Measurements from ENCODE around the gene HSD17B13. TPM values are rescaled to one million over a fixed set of nuclear protein-coding genes. Genes with fewer than 3 reads are reported as not detected.

Gene HSD17B13
- total and polyA plus RNA-seq, 12 donors: 0.14 to 0.88 (median 0.33) TPM; not detected in 2

GRCh38 chr4:87327136-87327535, 4.5 kb upstream of the HSD17B13 start:
- no peak for TF ChIP-seq POLR2A (IDR thresholded peaks at IDR 0.05)
- TF ChIP-seq CTCF (IDR thresholded peaks at IDR 0.05): no peak
- Histone ChIP-seq H3K36me3 (replicated peaks in 1 of 2) (no peaks in the 10 kb centered on the region), H3K27me3 (no peaks in the 10 kb centered on the region), H3K4me1 (replicated peaks in 1 of 2) (no peaks in the 10 kb centered on the region), H3K9me3 (replicated peaks in 1 of 3) (peaks cover 0 to 6% (median 0%) of the 10 kb centered on the region in 3 donors), H3K4me3 (no peak overlapping the region), H3K27ac (no peak overlapping the region)
- no peak for DNase-seq
- WGBS, 4 donors: 88 to 100% (median 92%) methylated on average over 1 of the region's 1 CpG
- intact Hi-C loops (cut with DNase I): no loop called here

GRCh38 chr4:87326460-87326859, 3.8 kb upstream of the HSD17B13 start:
- DNase-seq: no peak
- Histone ChIP-seq H3K36me3 (replicated peaks in 1 of 2) (no peaks in the 10 kb centered on the region), H3K9me3 (replicated peaks in 1 of 3) (peaks cover 0 to 1% (median 0%) of the 10 kb centered on the region in 3 donors), H3K27ac (no peak overlapping the region), H3K4me3 (no peak overlapping the region), H3K4me1 (replicated peaks in 1 of 2) (no peaks in the 10 kb centered on the region), H3K27me3 (no peaks in the 10 kb centered on the region)
- no peak for TF ChIP-seq POLR2A (IDR thresholded peaks at IDR 0.05)
- no peak for TF ChIP-seq CTCF (IDR thresholded peaks at IDR 0.05)
- intact Hi-C loops (cut with DNase I): no loop called here
- 62 to 66% (median 65%) methylated on average over 3 of the region's 3 CpGs for WGBS, 4 donors

GRCh38 chr4:87321888-87322287, 794 bp downstream of the HSD17B13 start:
- H3K27ac ChIP-seq: no peak overlapping the region

GRCh38 chr4:87317527-87317926, 5.2 kb downstream of the HSD17B13 start:
- intact Hi-C loops (cut with DNase I): no loop called here
- no peak overlapping the region for H3K4me3 ChIP-seq
- H3K4me1 ChIP-seq (replicated peaks in 1 of 2): no peaks in the 10 kb centered on the region
- WGBS, 4 donors: 43 to 85% (median 75%) methylated on average over 1 of the region's 1 CpG
- H3K27ac ChIP-seq: no peak overlapping the region
- no peak for TF ChIP-seq POLR2A (IDR thresholded peaks at IDR 0.05)
- no peak for TF ChIP-seq CTCF (IDR thresholded peaks at IDR 0.05)
- no peaks in the 10 kb centered on the region for H3K9me3 ChIP-seq (replicated peaks in 1 of 3)
- DNase-seq: no peak
- H3K27me3 ChIP-seq: no peaks in the 10 kb centered on the region
- H3K36me3 ChIP-seq (replicated peaks in 1 of 2): no peaks in the 10 kb centered on the region

More at GRCh38 chr4:87321888-87322287, 794 bp downstream of the HSD17B13 start:
- Histone ChIP-seq H3K36me3 (replicated peaks in 1 of 2) (no peaks in the 10 kb centered on the region), H3K9me3 (replicated peaks in 1 of 3) (no peaks in the 10 kb centered on the region), H3K27me3 (no peaks in the 10 kb centered on the region), H3K4me1 (replicated peaks in 1 of 2) (no peaks in the 10 kb centered on the region), H3K4me3 (no peak overlapping the region)
- TF ChIP-seq CTCF (IDR thresholded peaks at IDR 0.05) (no peak), POLR2A (IDR thresholded peaks at IDR 0.05) (no peak)
- WGBS, 4 donors: 78 to 87% (median 84%) methylated on average over 5 of the region's 5 CpGs
- intact Hi-C loops (cut with DNase I): no loop called here
- DNase-seq: no peak
